Inferior parietal cortex (tissue), 1 donor: Measurements from ENCODE around the gene CRELD2.

Source experiments
- DNase-seq: peaks from one replicate; pipeline ENCODE4 v3.0.0-alpha.2; 2016; ENCODE audit errors: extremely low spot score

CRELD2 gene

DNA sequence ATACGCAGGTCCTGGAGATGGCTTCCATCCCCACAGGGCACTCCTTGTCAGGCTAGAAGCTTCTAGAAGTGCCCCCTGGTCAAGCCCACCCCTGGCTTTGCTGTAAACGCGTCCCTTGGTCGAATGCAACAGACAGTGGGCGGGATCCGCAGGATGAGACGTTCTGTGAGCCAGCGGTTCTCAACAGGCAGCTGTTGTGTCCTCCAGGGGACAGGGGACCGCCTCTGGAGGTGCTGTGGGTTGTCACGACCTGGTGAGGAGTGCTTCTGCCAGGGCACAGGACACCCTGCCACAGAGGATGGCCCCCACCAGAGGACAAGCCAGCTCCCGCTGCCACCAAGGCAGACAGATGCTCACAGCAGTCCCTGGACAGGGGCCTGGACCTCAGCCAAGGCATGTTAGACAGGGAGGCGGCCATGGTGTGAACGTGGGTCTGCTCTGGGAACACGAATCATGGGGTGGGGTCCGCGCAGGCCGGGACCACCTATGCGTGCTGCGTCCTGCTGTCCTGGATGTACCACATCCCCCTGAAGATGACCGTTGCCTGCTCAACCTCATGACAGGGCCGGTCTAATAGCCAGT lies 11.7 kb downstream of the CRELD2 start:
- no peak for DNase-seq

DNA sequence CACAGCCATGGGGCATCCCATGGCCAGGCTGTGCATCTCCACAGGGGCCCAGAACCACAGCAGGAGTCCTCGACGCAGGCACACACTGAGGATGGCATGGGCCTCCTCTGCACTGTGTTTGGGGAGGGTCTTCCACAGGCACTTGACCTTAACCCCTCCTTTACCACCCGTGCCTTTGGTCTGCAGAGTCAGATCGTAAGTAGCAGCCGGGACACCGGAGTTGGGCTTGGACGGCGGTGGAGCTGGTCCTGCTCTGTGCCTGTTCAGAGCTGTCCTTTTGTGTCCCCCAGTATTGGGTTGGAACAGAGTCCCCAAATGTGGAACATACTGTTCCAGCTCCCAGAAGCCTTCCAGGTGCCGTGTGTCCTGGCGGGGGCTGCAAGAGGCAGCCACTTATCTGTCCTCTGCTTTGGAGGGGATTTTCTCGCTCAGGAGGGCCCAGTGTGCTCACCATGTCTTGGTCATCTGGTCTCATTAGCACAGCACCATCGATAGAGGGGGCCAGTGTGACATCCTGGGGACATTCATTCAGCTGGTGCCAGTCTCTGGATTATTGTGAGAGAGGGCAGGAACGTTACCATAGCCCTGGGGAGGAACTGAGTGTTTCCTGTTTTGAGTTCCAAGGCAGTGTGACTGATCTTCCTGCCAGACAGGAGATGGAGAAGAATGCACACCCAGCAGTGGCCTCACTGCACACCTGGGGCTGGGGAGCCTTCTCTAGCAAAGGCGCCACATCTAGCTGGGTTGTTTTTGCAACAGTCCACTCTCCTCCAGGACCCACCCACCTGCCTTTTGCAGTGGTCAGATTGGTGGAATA lies 12.4 kb downstream of the CRELD2 start:
- DNase-seq: peak; percentile 74

DNA sequence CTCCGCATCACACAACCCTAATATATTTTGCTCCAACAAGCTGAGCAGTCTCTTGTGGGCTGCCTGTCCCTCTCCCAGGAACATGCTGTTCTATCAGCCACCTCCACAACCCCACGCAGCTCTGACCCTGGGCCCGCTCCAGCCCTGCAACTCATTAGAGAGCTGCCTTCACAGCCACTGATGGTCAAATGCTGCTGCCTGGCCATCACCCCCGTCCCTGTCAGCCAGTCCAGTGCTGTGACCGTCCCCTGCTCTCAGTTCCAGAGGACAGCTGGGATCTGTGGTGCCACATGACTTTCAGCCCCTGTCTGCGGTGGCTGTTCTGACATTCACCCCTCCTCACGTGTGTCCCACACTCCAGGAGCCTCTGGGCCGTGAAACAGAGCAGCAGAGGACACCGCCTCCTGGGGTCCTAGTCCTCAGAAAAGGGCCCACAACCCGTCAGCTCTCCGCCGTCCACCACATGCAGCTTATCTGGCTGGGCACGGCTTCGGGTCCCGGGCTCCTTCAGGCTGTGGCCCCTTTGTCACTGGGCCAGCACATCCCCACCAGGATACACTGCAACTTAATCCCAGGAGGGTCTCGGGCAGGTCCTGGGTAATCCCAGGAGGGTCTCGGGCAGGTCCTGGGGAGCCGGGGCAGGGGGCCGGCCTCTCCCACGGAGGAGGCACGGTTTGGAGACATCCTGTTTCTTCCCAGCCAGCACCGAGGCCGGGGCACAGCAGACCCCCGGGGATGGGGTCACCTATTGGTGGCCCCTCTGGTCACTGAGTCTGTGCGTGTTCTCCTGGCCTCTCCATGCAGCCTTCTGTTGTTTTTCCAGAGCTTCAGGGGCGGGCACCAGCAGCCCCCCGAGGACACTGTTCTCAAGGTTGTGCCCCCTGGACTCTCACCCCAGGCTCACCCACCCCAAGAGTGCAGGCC lies 15.1 kb downstream of the CRELD2 start:
- DNase-seq: peak; percentile 53

DNA sequence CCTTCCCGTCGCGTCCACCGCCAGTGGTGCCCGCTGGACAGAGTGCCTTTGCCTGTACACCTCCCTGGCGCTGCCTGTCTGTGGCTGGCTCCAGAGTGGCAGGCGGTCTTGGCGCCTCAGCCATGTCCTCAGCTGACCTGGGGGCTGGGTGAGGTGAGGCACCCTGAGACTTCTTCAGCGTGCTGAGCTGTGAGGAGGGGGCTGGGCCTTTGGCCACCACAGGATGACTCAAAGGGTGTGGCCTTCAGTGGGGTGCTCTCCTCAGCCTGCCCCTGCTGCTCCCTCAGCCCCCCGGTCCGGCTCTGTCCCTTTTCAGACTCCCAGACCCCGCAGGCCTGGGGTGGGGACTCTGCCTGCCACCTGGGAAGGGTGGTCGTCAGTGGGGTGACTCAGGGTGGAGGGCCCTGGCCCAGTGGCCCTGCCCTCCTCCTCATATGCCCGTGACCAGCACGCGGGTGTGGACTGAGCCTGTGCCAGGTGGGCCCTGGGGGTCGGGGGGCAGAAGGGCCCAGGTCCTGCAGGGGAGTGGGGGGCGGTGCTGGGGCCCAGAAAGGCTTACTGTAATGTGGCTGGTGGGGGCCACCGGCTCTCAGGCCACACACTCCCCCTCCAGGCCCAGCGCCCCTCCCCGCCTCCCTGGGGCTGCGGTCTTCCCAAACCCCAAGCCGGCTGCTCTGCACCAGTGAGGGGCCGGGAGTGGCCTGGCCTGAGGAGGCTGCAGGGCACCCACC lies 15.9 kb downstream of the CRELD2 start:
- no peak for DNase-seq

DNA sequence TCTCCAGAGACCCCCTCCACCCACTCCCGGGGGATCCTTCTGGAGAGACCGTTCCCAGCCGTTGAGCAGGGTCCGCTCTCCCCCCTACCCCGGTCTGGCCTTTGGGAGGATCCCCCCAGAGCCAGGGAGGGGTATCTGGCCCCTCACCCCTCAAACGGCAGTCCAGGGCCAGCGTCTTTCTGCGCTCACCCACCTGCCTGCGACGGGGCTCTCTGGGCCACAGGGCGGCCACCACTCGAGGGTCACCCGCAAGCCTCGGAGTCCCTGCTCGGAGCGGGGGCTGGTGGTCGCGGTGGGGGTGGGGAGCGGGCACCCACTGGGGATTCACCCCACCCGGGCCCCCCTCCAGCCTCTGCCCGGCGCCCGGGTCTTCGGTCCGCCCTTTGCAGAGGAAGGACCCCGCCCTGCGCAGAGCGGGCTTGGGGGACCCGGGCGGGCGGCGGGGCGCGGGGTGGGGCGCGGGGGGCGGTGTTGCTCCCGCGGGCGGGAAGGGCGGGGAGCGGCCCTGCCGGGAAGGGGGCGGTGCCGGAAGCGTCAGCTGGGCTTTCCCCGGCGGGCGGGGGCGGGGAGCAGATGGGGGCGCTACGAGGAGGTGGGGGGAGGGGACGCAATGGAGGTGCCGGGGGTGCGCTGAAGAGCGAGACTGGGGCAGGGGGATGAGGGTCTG lies 16.6 kb downstream of the CRELD2 start:
- DNase-seq: no peak

DNA sequence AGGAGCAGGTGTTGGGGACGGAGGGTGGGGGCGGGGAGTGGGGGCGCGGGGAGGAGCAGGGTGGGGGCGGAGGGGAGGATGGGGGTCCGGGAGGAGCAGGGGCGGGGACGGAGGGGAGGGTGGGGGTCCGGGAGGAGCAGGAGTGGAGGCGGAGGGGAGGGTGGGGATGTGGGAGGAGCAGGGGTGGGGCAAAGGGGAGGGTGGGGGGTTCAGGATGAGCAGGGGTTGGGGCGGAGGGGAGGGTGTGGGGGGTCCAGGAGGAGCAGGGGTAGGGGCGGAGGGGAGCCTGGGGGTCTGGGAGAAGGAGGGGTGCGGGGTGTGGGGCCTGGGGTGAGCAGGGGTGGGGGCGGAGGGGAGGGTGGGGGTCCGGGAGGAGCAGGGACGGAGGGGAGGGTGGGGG lies 17.1 kb downstream of the CRELD2 start:
- DNase-seq: no peak

DNA sequence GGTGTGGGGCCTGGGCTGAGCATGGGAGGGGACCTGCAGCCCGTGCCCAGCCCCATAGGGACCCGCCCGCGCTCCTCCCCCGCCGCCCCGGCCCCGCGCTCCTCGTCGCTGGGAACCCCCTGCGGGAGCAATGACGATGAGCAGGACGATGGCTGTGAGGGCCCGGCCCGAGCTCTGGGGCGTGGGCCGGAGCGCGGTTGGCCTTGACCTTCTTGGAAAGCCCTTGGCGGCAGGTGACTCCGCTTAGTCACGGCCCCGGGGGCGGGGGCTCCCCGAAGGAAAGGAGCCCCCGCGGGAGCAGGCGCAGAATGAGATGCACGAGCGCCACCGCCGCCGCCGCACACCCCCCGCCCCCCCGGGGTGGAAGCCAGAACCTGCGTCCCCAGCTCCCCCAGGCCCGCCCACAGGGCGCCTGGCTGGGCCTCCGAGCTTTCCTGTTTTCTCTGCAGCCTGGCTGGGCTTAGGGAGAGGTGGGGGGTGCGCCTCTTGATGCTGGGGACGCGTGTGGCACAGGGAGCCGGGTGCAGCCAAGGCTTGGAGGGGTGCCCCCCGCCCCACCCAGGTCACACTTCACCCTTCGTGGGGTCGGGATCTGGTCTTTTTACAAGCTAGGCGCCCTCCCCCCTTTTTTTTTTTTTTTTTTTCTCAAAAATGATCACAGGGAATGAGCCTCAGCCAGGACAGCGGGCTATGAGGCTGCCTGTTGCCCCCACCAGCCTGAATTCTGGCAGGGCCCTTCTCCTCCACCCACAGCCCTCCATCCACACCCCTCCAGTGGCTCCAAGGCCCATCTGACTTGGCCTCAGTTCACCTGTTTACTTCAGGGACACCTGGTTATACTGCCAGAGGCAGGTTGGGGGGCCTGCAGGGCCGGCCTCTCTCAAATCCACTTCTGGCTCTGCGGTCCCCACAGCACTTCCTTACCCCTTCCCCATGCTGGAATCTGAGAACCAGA lies 17.9 kb downstream of the CRELD2 start:
- peak; percentile 52 for DNase-seq

DNA sequence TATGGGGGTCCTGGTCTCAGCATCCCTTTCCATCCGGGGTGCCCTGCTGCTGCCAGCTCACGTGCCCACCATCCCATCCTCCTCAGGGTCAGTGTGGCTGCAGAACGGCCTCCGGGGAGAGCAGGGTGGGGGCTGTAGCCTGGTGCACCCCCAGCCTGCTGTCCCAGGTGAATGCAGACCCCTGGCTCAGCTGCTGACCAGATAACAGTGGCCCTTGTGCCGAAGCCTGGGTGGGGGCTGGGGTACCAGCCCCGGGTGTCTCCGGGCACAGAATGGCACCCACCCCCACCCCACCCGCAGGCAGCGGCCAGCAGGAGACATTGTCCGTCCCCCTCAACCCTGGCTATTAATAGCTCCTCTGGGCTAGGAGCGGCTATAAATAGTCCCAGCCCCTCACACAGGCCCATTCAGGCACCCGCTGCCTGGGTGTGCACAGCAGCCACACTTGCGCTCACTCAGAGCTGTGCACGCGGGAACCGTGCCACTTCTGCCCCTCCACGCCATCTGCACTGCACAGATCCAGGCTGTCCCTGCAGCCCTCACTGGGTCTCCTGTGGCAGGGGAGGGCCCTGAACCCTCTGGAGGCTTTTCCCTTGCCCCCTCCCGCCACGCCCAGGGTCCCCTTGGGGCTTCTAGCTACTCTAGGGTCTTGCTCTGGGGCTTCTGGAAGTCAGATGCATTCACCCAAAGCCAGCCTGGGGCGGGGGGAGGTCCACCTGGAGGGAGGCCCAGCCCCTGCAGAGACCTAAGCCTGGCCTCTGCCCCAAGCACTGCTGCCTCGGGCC lies 18.7 kb downstream of the CRELD2 start:
- peak; percentile 60 for DNase-seq

DNA sequence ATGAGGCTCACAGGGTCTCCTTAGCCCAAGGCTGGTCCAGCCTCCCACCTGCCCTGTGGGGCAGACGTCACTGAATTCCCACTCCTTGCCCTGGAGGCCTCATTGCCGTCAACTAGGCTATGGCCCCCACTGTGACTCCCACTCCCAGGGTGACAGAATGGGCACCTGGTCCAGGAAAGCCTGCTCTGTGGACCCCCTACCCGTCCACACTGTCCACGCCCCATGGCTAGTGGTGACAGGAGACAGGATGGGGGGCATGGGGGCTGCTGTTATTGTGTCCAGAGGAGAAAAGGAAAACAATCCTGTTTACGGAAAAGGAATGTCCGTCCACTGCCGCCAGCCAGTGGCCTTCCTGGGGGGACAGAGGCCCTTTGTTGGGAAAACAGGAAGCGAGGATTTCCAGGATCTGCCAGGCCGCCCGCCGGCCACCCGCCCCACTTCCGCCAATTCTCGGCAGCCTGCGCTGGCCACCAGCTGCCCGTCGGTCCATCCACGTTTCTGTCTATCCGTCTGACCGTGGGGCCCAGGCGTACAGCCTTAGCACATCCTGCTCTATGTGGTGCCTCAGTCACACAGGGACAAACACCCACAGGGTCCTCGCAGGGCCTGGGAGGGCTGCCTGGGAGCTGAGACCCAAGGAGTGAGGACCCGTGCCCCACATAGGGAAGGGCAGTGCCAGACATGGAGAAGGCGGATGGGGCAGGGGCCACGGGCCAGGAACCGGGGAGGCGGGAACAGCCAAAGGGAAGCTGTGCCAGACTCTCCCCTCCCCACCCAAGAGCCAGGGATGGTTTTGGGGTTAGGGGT lies 19.5 kb downstream of the CRELD2 start:
- peak; percentile 25 for DNase-seq

DNA sequence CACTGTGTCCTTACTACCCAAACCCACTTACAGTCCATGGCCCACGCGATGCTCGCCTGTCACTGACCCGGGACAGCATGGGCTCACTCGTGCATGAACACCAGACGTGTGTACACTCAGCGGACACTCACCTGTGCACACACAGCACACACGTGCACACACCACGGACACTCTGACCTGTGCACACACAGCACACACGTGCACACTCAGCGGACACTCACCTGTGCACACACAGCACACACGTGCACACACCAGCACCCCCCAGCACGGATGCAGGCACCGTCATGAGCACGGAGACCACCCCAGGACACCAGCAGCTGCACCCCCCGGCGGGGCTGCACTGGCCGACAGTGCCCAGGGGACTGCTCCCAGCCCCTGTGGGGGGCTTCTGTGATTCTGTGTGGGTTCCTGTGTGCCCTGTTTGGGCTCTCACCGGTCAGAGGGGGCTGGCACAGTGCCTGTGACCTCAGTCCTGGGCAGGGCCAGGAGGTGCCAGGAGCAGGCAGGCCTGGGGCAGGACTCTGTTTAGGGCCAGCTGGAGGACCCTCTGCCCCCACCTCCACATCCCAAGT lies 20.2 kb downstream of the CRELD2 start:
- DNase-seq: no peak

DNA sequence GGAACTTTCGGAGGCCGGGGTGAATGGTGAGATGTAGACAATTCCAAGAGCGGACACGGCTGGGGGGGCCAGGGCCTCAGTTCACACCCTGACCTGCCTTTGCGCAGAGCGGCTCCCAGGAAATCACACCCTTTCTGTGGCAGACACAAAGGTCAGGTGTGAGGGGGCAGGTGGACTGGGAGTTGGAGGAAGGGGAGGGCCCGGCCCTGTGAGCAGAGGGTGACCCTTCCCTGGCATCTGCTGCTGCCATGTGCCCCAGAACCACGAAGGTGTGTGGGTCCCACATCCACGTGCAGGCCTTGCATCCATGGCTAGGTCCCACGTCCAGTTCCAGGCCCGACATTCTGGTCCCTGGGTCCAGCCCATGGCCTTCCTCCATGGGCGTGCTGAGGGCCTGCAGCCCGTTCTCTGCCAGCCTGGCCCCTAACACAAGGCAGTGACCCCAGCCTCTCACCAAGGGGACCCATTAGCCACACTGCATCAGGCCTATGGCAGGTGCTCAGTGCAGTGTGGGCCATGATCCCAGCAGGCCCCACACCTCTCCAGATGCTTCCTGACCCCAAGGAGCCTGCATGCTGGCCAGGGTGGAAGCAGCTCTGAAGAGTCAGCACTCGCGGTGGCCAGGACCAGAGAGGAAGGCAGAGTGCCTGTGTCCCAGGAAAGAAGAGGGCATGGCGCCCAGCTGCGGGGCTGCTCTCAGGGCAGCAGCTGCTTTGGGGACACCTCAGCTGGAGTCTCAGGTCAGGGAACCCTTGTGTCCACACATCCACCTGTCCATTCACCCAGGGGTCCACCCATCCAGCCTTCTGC lies 23.3 kb downstream of the CRELD2 start:
- DNase-seq: no peak

DNA sequence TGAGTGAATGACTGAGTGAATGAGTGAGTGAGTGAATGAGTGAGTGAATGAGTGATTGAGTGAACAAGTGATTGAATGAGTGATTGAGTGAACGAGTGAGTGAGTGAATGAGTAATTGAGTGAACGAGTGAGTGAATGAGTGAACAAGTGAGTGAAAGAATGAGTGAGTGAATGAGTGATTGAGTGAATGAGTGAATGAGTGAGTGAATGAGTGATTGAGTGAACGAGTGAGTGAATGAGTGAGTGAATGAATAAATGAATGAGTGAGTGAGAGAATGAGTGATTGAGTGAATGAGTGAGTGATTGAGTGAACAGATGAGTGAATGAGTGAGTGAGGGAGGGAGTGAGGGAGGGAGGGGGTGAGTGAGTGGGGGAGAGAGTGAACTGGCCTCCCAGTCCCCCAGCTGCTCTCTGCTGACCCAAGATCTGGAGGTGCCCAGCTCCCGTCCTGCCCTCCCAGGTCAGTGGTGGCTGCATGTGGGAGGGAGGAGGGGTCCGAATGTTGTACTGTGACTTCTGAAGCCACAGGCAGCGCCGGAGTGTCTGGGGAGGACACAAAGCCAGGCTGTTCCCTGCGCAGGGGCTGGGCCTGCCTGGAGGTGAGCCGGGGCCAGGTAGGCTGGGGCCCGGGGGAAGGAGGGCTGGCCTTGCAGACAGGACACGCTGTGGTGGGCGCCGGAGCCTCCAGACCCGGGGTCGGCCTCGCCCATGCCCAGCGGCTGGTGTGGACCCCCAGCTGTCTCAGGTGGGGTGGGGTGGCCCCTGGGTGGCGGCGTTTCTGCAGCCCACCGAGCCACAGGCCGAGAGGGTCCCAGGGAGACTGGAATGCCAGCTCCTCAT lies 24.4 kb downstream of the CRELD2 start:
- no peak for DNase-seq

DNA sequence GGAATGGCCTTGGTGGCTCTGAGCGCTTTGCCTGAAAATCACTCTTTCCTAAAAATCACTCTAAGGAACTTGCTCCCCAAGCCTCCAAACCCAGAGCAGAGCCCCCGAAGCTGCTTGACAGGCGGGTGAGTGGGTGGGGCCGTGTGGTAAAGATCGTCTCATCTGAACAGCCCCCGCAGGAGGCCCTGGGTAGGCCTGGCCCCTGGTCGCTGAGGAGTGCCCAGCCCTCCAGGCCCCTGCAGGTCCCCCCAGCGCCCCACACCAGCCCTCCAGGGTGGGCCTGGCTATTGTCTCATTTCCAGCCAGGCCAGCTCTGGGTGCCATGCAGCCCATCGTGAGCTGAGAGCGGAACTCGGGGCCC lies 25.0 kb downstream of the CRELD2 start:
- no peak for DNase-seq

DNA sequence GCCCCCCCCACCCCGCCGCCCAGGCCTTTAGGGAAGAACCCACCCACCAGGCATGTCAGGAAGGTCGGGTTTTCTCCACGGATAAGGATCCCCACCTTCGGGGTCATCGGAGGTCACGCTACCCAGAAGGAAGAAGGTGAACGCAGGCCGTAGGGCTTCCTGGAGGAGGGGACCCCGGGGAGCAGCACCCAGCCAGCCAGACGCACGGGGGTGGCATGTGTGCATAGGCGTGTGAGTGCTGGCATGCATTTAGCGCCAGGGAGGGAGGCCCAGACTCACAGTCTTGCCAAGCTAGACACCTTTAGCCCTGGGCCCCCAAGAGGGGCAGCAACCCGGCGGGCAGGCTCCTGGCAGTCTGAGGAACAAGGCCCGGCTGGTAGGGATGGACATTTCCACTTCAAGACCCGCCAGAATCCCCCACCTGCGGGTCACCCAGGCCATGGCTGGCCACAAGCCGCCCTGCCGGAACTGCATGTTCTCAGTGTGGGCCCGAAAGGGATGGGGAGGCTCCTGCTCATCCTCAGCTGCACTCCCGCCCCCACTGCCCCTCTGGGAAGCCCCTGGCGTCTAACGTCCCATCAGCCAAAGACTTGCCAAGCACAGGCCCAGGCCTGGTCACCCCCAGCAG lies 25.5 kb downstream of the CRELD2 start:
- DNase-seq: no peak

DNA sequence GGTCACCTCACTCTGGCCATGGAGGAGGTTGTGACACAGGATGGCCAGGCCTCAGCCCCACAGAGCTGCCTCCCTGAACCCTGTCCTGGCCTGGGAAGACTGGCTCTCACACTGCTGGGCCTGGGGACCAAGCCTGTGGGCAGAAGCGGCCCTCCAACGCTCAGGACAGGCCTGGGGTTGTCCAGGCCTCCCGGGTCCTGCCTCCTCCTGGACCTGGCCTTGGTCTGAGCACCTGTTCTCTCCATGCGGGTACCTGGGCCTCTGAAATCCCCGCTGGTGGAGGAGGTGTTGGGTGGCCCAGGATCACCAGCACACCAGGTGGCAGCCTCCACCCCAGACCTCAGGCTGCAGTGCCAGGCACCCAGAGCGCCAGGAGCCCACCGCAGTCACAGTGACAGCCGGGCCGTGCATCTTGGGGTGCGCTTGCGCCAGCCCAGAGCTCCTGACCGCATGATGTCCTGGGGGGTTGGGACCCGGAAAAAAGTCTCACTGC lies 26.0 kb downstream of the CRELD2 start:
- no peak for DNase-seq
